ENCODE results near the gene OPCML. TPM values are rescaled to one million over a fixed set of nuclear protein-coding genes. Genes with fewer than 3 reads are reported as not detected.

OPCML gene
- total and polyA plus RNA-seq, 2 donors (not counting 1 experiment from before 2014, with no cell fraction given): not detected

DNA sequence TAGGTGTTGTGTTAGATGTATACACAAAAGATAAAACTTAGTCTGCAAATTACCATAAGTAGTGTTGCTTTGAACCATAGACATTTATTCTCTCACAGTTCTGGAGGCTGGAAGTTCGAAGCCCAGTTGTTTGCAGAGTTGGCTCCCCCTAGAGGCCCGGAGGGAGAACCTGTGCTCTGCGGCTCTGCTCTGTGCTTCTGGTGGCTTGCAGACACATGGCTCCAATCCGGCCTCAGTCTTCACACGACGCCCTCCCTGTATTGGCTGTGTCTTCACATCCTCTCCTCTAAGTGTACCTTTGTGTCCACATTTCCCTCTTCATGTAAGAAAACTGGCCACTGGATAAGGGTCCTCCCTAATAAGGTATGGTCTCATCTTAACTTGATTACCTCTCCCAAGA is 128.4 kb downstream of the OPCML start:
- H3K9me3 Mint-ChIP-seq (ENCODE audit: insufficient read depth): no peaks in the 10 kb centered on the region
- ChIA-PET CTCF (no interaction called here), POLR2A (no interaction called here)
- intact Hi-C loops (cut with micrococcal nuclease): no loop called here
- H4K20me1 ChIP-seq (ENCODE audit: control insufficient read depth, insufficient read depth, low read length, poor library complexity, severe bottlenecking): no peaks in the 10 kb centered on the region
- ATAC-seq (ENCODE audit: low read depth) (no peak), DNase-seq (no peak)
- H3K4me1 Mint-ChIP-seq: no peaks in the 10 kb centered on the region
- H3K79me2 ChIP-seq (ENCODE audit: control insufficient read depth, insufficient read depth, low read length): no peaks in the 10 kb centered on the region
- 84% methylated on average over 6 of the region's 6 CpGs for WGBS (ENCODE audit: insufficient coverage)
- no peaks in the 10 kb centered on the region for H3K4me1 ChIP-seq (ENCODE audit: control insufficient read depth in 2 of 2, insufficient read depth in 2 of 2, low read length in 2 of 2)
- no peak overlapping the region for H3K4me2 ChIP-seq (replicated peaks; ENCODE audit: low read depth, low read length, poor library complexity, severe bottlenecking)
- TF ChIP-seq EZH2 (IDR thresholded peaks at IDR 0.05; ENCODE audit: borderline replicate concordance, insufficient read depth, low read depth, low read length, poor library complexity, severe bottlenecking) (no peak), CTCF (IDR thresholded peaks at IDR 0.05) (no peak)
- peaks cover 0 to 3% (median 0%) of the 10 kb centered on the region in 3 donors for H3K9me3 ChIP-seq (ENCODE audit: control extremely low read depth in 1 of 3, control insufficient read depth in 2 of 3, insufficient read depth in 1 of 3, low read length in 2 of 3)
- no peaks in the 10 kb centered on the region for H3K36me3 ChIP-seq (replicated peaks in 1 of 2; ENCODE audit: control extremely low read depth in 1 of 2, control insufficient read depth in 1 of 2, extremely low read depth in 1 of 2, insufficient read depth in 2 of 2, low read length in 1 of 2)
- H3K4me3 ChIP-seq (ENCODE audit: control extremely low read depth in 1 of 5, extremely low read depth in 1 of 5, insufficient read depth in 1 of 5, low read depth in 2 of 5, low read length in 4 of 5): no peak overlapping the region
- H3K27ac ChIP-seq (ENCODE audit: low read length in 2 of 2): no peak overlapping the region
- H2AFZ ChIP-seq (ENCODE audit: insufficient read depth, low read depth, low read length, poor library complexity, severe bottlenecking): no peak overlapping the region
- H3K27ac Mint-ChIP-seq: no peak overlapping the region
- H3K27me3 Mint-ChIP-seq: no peaks in the 10 kb centered on the region
- H3K9ac ChIP-seq (ENCODE audit: low read length): no peak overlapping the region
- no peaks in the 10 kb centered on the region for H3K27me3 ChIP-seq (replicated peaks in 1 of 4; ENCODE audit: control extremely low read depth in 1 of 4, control insufficient read depth in 3 of 4, insufficient read depth in 4 of 4, low read length in 3 of 4)
- no peak overlapping the region for H3K4me3 Mint-ChIP-seq

GRCh38 chr11:133402551-133402950 is 129.8 kb downstream of the OPCML start:
- Mint-ChIP-seq H3K27me3 (no peaks in the 10 kb centered on the region), H3K9me3 (ENCODE audit: insufficient read depth) (no peaks in the 10 kb centered on the region), H3K27ac (no peak overlapping the region), H3K4me3 (no peak overlapping the region), H3K4me1 (no peaks in the 10 kb centered on the region)
- no peaks in the 10 kb centered on the region for H3K27me3 ChIP-seq (replicated peaks in 1 of 4; ENCODE audit: control extremely low read depth in 1 of 4, control insufficient read depth in 3 of 4, insufficient read depth in 4 of 4, low read length in 3 of 4)
- H3K4me2 ChIP-seq (replicated peaks; ENCODE audit: low read depth, low read length, poor library complexity, severe bottlenecking): no peak overlapping the region
- no peak for TF ChIP-seq EZH2 (IDR thresholded peaks at IDR 0.05; ENCODE audit: borderline replicate concordance, insufficient read depth, low read depth, low read length, poor library complexity, severe bottlenecking)
- no peak for TF ChIP-seq CTCF (IDR thresholded peaks at IDR 0.05)
- H3K4me3 ChIP-seq (ENCODE audit: control extremely low read depth in 1 of 5, extremely low read depth in 1 of 5, insufficient read depth in 1 of 5, low read depth in 2 of 5, low read length in 4 of 5): no peak overlapping the region
- H3K79me2 ChIP-seq (ENCODE audit: control insufficient read depth, insufficient read depth, low read length): no peaks in the 10 kb centered on the region
- 88% methylated on average over 4 of the region's 4 CpGs for WGBS (ENCODE audit: insufficient coverage)
- ChIA-PET POLR2A (no interaction called here), CTCF (no interaction called here)
- H3K9ac ChIP-seq (ENCODE audit: low read length): no peak overlapping the region
- H3K36me3 ChIP-seq (replicated peaks in 1 of 2; ENCODE audit: control extremely low read depth in 1 of 2, control insufficient read depth in 1 of 2, extremely low read depth in 1 of 2, insufficient read depth in 2 of 2, low read length in 1 of 2): no peaks in the 10 kb centered on the region
- no peak overlapping the region for H2AFZ ChIP-seq (ENCODE audit: insufficient read depth, low read depth, low read length, poor library complexity, severe bottlenecking)
- intact Hi-C loops (cut with micrococcal nuclease): no loop called here
- H3K27ac ChIP-seq (ENCODE audit: low read length in 2 of 2): no peak overlapping the region
- H4K20me1 ChIP-seq (ENCODE audit: control insufficient read depth, insufficient read depth, low read length, poor library complexity, severe bottlenecking): no peaks in the 10 kb centered on the region
- DNase-seq (no peak), ATAC-seq (ENCODE audit: low read depth) (no peak)
- H3K4me1 ChIP-seq (ENCODE audit: control insufficient read depth in 2 of 2, insufficient read depth in 2 of 2, low read length in 2 of 2): no peaks in the 10 kb centered on the region
- H3K9me3 ChIP-seq (ENCODE audit: control extremely low read depth in 1 of 3, control insufficient read depth in 2 of 3, insufficient read depth in 1 of 3, low read length in 2 of 3): peaks cover 0 to 3% (median 0%) of the 10 kb centered on the region in 3 donors
